ENCODE data around the gene FOXK1.

Gene FOXK1

GRCh38 chr7:4734587-4735345 lies 52.7 kb downstream of the FOXK1 start:
- Histone ChIP-seq H3K4me3 (no peak overlapping the region), H3K27ac (no peak overlapping the region)

GRCh38 chr7:4737300-4737699 lies 55.2 kb downstream of the FOXK1 start:
- no peak overlapping the region for H3K4me3 ChIP-seq
- no peak overlapping the region for H3K27ac ChIP-seq

- H3K4me3 ChIP-seq = no peak overlapping the region
- H3K27ac ChIP-seq = peak overlapping the region in 16 of 21 experiments; percentile 1 to 70 (median 41)
Observed at GRCh38 chr7:4738711-4739527, 56.8 kb downstream of the FOXK1 start.

- H3K4me3 ChIP-seq = no peak overlapping the region
- peak overlapping the region in 10 of 21 experiments; percentile 4 to 62 (median 24) for H3K27ac ChIP-seq
Observed at GRCh38 chr7:4739528-4739992, 57.5 kb downstream of the FOXK1 start.

GRCh38 chr7:4740796-4741195 lies 58.7 kb downstream of the FOXK1 start:
- H3K4me3 ChIP-seq = no peak overlapping the region
- H3K27ac ChIP-seq = no peak overlapping the region

GRCh38 chr7:4742051-4742573 lies 60.0 kb downstream of the FOXK1 start:
- H3K27ac ChIP-seq = peak overlapping the region in 4 of 21 experiments; percentile 49 to 89 (median 74)
- no peak overlapping the region for H3K4me3 ChIP-seq

GRCh38 chr7:4742852-4743251 lies 60.8 kb downstream of the FOXK1 start:
- H3K27ac ChIP-seq = peak overlapping the region in 7 of 21 experiments; percentile 14 to 89 (median 88)
- H3K4me3 ChIP-seq = no peak overlapping the region

GRCh38 chr7:4744391-4745264 lies 62.5 kb downstream of the FOXK1 start:
- peak overlapping the region in 6 of 7 experiments; percentile 3 to 23 (median 12) for H3K4me3 ChIP-seq

GRCh38 chr7:4745265-4745919 lies 63.3 kb downstream of the FOXK1 start:
- Histone ChIP-seq H3K27ac (peak overlapping the region; percentile 7 to 97 (median 88)), H3K4me3 (peak overlapping the region in 6 of 7 experiments; percentile 3 to 23 (median 12))

More at GRCh38 chr7:4744391-4745264, 62.5 kb downstream of the FOXK1 start:
- peak overlapping the region; percentile 7 to 97 (median 89) for H3K27ac ChIP-seq

GRCh38 chr7:4745971-4746919 lies 64.2 kb downstream of the FOXK1 start:
- peak overlapping the region in 20 of 21 experiments; percentile 75 to 97 (median 88) for H3K27ac ChIP-seq
- H3K4me3 ChIP-seq = peak overlapping the region in 5 of 7 experiments; percentile 2 to 22 (median 5)

GRCh38 chr7:4747013-4747412 lies 64.9 kb downstream of the FOXK1 start:
- no peak overlapping the region for H3K4me3 ChIP-seq
- peak overlapping the region in 19 of 21 experiments; percentile 75 to 97 (median 89) for H3K27ac ChIP-seq

- peak overlapping the region in 18 of 21 experiments; percentile 5 to 97 (median 88) for H3K27ac ChIP-seq
Observed at GRCh38 chr7:4747746-4748145, 65.7 kb downstream of the FOXK1 start.

GRCh38 chr7:4748231-4748681 lies 66.2 kb downstream of the FOXK1 start:
- Histone ChIP-seq H3K27ac (peak overlapping the region in 16 of 21 experiments; percentile 6 to 97 (median 47)), H3K4me3 (no peak overlapping the region)

More at GRCh38 chr7:4747746-4748145, 65.7 kb downstream of the FOXK1 start:
- H3K4me3 ChIP-seq = no peak overlapping the region

- H3K4me3 ChIP-seq = no peak overlapping the region
- peak overlapping the region in 8 of 21 experiments; percentile 4 to 57 (median 32) for H3K27ac ChIP-seq
Observed at GRCh38 chr7:4749363-4749762, 67.3 kb downstream of the FOXK1 start.

GRCh38 chr7:4749798-4750197 lies 67.7 kb downstream of the FOXK1 start:
- H3K27ac ChIP-seq = peak overlapping the region in 8 of 21 experiments; percentile 4 to 57 (median 32)
- H3K4me3 ChIP-seq = no peak overlapping the region

- H3K27ac ChIP-seq = no peak overlapping the region
- no peak overlapping the region for H3K4me3 ChIP-seq
Observed at GRCh38 chr7:4751398-4751947, 69.4 kb downstream of the FOXK1 start.

All from skin epidermis (tissue), 12 donors.